HCT116 (cell line): ENCODE results near the gene TAF4. TPM values are rescaled to one million over a fixed set of nuclear protein-coding genes. Genes with fewer than 3 reads are reported as not detected.

ENCODE experiments used
- ATAC-seq: fragments of 200-7000 bp; cut with Tn5 transposase; 2 replicates; pipeline ENCODE4 v1.9.1; 2020; ENCODE audit warnings: mild to moderate bottlenecking, moderate library complexity
- BruUV-seq: library from RNA; stranded (reverse); fragments of 400-500 nt; replicated peaks from 2 replicates; lab custom pipeline; 2021; lab: Mats Ljungman, UMichigan
- CTCF ChIA-PET: fragments of 300-600 bp; sonication (Branson Sonifier 250); formaldehyde crosslinking; loops from one replicate; lab custom pipeline; 2021; ENCODE audit warnings: antibody characterized with exemption; lab: Charles Lee
- POLR2A ChIA-PET: fragments of 300-600, 350-600 bp; sonication (Branson Sonifier 250); formaldehyde crosslinking; loops from one replicate; lab custom pipeline; 2021; ENCODE audit warnings: antibody characterized with exemption; lab: Charles Lee
- RAD21 ChIA-PET, 2 experiments: fragments of 300-600 bp; sonication (Branson Sonifier 250); formaldehyde crosslinking; loops; one replicate each; lab custom pipeline; 2023; ENCODE audit warnings: low total read pairs in 2 of 2; ENCODE audit not compliant: uncharacterized antibody in 2 of 2, unreplicated experiment in 2 of 2, low non-redundant PET in 1 of 2; lab: Charles Lee
- DNase-seq: peaks from one replicate; pipeline ENCODE4 v3.0.0-alpha.2; 2010; ENCODE audit warnings: low read depth, low spot score
- H2AFZ ChIP-seq: fragments of 200-600 bp; shearing (Covaris generic), sonication (generic); 2 replicates; pipeline ENCODE4 v1.6.1; 2017; ENCODE audit warnings: low read depth, mixed run types, mixed read lengths, antibody characterized with exemption, low read length; ENCODE audit not compliant: poor library complexity, severe bottlenecking
- H3K27ac ChIP-seq: 2 replicates; pipeline ENCODE4 v1.5.1; 2012; ENCODE audit warnings: low read depth, low read length
- H3K27me3 ChIP-seq: fragments of 200-600 bp; sonication (generic); 2 replicates; pipeline ENCODE4 v1.6.1; 2016; ENCODE audit warnings: mixed run types, low read length, mixed read lengths; ENCODE audit not compliant: insufficient read depth
- H3K36me3 ChIP-seq, 2 experiments: fragments of 200-500 bp in 1 of 2; fragments of 200-600 bp in 1 of 2; sonication (Bioruptor generic) in 1 of 2; sonication (generic) in 1 of 2; 2 replicates each; pipeline versions ENCODE4 v1.5.1 to v1.6.1; 2014 to 2016; ENCODE audit warnings: low read length in 2 of 2, inconsistent platforms in 1 of 2, mixed read lengths in 1 of 2, mixed run types in 1 of 2; ENCODE audit not compliant: insufficient read depth in 2 of 2, control insufficient read depth in 1 of 2
- H3K4me1 ChIP-seq, 2 experiments: fragments of 200-600 bp in 1 of 2; sonication (generic) in 1 of 2; 2 replicates each; pipeline versions ENCODE4 v1.5.1 to v1.6.1; 2012 to 2017; ENCODE audit warnings: low read length in 2 of 2, inconsistent platforms in 1 of 2, mild to moderate bottlenecking in 1 of 2, mixed read lengths in 1 of 2, mixed run types in 1 of 2, moderate library complexity in 1 of 2; ENCODE audit not compliant: insufficient read depth in 2 of 2, control insufficient read depth in 1 of 2
- H3K4me2 ChIP-seq: fragments of 200-600 bp; sonication (generic); 2 replicates; pipeline ENCODE4 v1.6.1; 2017; ENCODE audit warnings: mixed run types, low read length, mixed read lengths
- H3K4me3 ChIP-seq, 2 experiments: fragments of 200-600 bp in 1 of 2; sonication (generic) in 1 of 2; replicated peaks in 1 of 2; 2 replicates each; pipeline ENCODE4 v1.5.1; 2011 to 2016; ENCODE audit warnings: low read length in 2 of 2, control low read depth in 1 of 2, low read depth in 1 of 2, mild to moderate bottlenecking in 1 of 2, mixed read lengths in 1 of 2, mixed run types in 1 of 2
- H3K79me2 ChIP-seq: fragments of 200-600 bp; sonication (generic); 2 replicates; pipeline ENCODE4 v1.6.1; 2017; ENCODE audit warnings: mild to moderate bottlenecking, mixed run types, low read length, moderate library complexity, mixed read lengths; ENCODE audit not compliant: insufficient read depth
- H3K9ac ChIP-seq: fragments of 200-600 bp; sonication (generic); 2 replicates; pipeline ENCODE4 v1.6.1; 2016; ENCODE audit warnings: low read length, mixed read lengths
- H3K9me2 ChIP-seq: fragments of 200-600 bp; sonication (generic), shearing (Covaris generic); 2 replicates; pipeline ENCODE4 v1.6.1; 2017; ENCODE audit warnings: mixed run types, mild to moderate bottlenecking, moderate library complexity; ENCODE audit not compliant: insufficient read depth
- H3K9me3 ChIP-seq, 2 experiments: fragments of 200-500 bp in 1 of 2; fragments of 200-600 bp in 1 of 2; sonication (Bioruptor generic) in 1 of 2; sonication (generic) in 1 of 2; 2 replicates each; pipeline ENCODE4 v1.6.1; 2014 to 2017; ENCODE audit warnings: low read length in 2 of 2, mixed read lengths in 2 of 2, inconsistent platforms in 1 of 2, low read depth in 1 of 2, mild to moderate bottlenecking in 1 of 2, mixed run types in 1 of 2, moderate library complexity in 1 of 2; ENCODE audit not compliant: control insufficient read depth in 1 of 2, insufficient read depth in 1 of 2
- H4K20me1 ChIP-seq: fragments of 200-600 bp; sonication (generic), shearing (Covaris generic); 2 replicates; pipeline ENCODE4 v1.6.1; 2017; ENCODE audit warnings: mixed run types, mild to moderate bottlenecking, moderate library complexity; ENCODE audit not compliant: insufficient read depth
- CBX3 ChIP-seq: IDR thresholded peaks from 2 replicates; pipeline ENCODE4 v1.6.1; 2012; ENCODE audit warnings: low read depth
- CEBPB ChIP-seq: IDR thresholded peaks from 2 replicates; pipeline ENCODE4 v1.6.1; 2012; ENCODE audit warnings: low read depth
- CTCF ChIP-seq, 3 experiments: fragments of 200-600 bp in 1 of 3; sonication (generic) in 1 of 3; IDR thresholded peaks in 2 of 3; conservative IDR thresholded peaks in 1 of 3; 2 replicates each; pipeline ENCODE4 v1.5.1; 2012 to 2017; ENCODE audit warnings: low read depth in 2 of 3, low read length in 2 of 3, antibody characterized with exemption in 1 of 3, borderline replicate concordance in 1 of 3, control low read depth in 1 of 3, mild to moderate bottlenecking in 1 of 3, mixed read lengths in 1 of 3, mixed run types in 1 of 3, moderate library complexity in 1 of 3; ENCODE audit not compliant: insufficient read depth in 1 of 3
- EZH2phosphoT487 ChIP-seq: fragments of 200-600 bp; IDR thresholded peaks from 2 replicates; pipeline ENCODE4 v1.6.1; 2018; ENCODE audit warnings: antibody characterized with exemption, borderline replicate concordance
- POLR2AphosphoS5 ChIP-seq: IDR thresholded peaks from 2 replicates; pipeline ENCODE4 v1.6.1; 2011; ENCODE audit warnings: mild to moderate bottlenecking, low read depth, low read length, moderate library complexity
- RAD21 ChIP-seq: IDR thresholded peaks from 2 replicates; pipeline ENCODE4 v1.6.1; 2012; ENCODE audit warnings: low read depth, mild to moderate bottlenecking
- SIN3A ChIP-seq: IDR thresholded peaks from 2 replicates; pipeline ENCODE4 v1.6.1; 2012; ENCODE audit warnings: low read depth
- SRF ChIP-seq: IDR thresholded peaks from 2 replicates; pipeline ENCODE4 v1.6.1; 2012; ENCODE audit warnings: low read depth
- TCF7L2 ChIP-seq: IDR thresholded peaks from 2 replicates; pipeline ENCODE4 v1.7.0; 2011; ENCODE audit warnings: borderline replicate concordance, inconsistent platforms; ENCODE audit not compliant: insufficient read depth, insufficient read length; ENCODE audit errors: extremely low read depth
- YY1 ChIP-seq: IDR thresholded peaks from 2 replicates; pipeline ENCODE4 v1.6.1; 2011; ENCODE audit warnings: low read length, low read depth, moderate library complexity, mild to moderate bottlenecking; ENCODE audit not compliant: insufficient replicate concordance; ENCODE audit errors: extremely low read depth
- ZNF274 ChIP-seq: fragments of 200-500 bp; sonication (Bioruptor generic); IDR thresholded peaks from 2 replicates; pipeline ENCODE4 v1.6.1; 2014; ENCODE audit warnings: mild to moderate bottlenecking, low read depth, low read length, inconsistent platforms
- intact Hi-C: fragments of 100-400 bp; cut with micrococcal nuclease; formaldehyde crosslinking; loops from 2 replicates; pipeline ENCODE4 v1.10.0; 2022
- total RNA-seq: library from RNA; stranded (reverse); gene quantifications from one replicate; pipeline ENCODE4 v1.2.1, GENCODE V29; 2021; ENCODE audit not compliant: unreplicated experiment
- TF ChIP-seq, protein P1 (sequence below): IDR thresholded peaks from 2 replicates; pipeline ENCODE4 v1.6.1; 2012
- TF ChIP-seq, protein P2 (sequence below): IDR thresholded peaks from 2 replicates; pipeline ENCODE4 v1.6.1; 2012; ENCODE audit warnings: low read depth
- TF ChIP-seq, protein P3 (sequence below): IDR thresholded peaks from 2 replicates; pipeline ENCODE4 v1.6.1; 2011; ENCODE audit warnings: mild to moderate bottlenecking, low read length, moderate library complexity; ENCODE audit not compliant: insufficient replicate concordance; ENCODE audit errors: extremely low read depth

TAF4 gene
- total RNA-seq, 1 experiment from 2014 or later, result 26.8 TPM

DNA sequence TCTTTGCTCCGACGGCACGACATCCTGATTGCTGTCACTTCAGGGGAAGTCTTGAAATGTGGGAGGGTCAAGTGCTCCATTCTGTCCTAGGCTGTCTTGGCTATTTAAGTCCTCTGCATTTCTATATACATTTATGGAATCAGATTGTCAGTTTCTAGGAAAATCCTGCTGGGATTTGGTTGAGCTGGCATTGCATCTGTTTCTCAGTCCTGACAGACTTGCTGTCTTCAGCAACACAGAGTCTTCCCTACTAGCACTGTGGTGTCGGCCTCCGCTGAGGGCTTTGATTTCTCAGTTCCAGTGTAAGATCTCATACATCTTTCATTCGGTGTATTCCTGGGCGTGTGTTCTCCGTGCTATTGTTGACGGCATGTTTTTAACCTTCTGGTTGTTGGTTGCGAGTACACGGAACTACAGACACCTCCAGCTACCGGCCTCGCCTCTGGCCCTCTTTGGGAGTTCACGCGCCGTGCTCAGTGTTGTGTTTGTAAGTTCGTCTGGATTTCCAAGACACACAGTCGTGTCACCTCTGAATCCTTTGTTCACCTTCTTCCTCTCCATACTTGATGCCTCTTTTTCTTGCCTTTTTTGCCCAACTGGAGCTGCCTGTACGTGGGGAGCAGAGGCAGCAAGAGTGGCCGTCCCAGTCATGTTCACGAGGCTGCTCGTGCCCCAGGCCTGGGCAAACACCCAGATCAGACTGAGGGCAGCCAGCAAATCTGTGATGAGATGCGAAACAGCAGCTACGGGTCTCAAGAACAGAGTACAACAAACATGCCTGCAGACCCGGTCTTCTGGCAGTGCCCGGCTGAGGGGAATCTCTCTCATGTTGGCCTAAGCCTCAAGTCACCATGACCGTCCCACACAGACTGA is 92.8 kb downstream of the TAF4 start:
- no peaks in the 10 kb centered on the region for H3K9me3 ChIP-seq
- RAD21 ChIA-PET, result no interaction called here
- POLR2A ChIA-PET, result no interaction called here
- H2AFZ ChIP-seq, result no peak overlapping the region
- BruUV-seq, result no TSS peak
- DNase-seq (no peak), ATAC-seq (no peak)
- H3K27me3 ChIP-seq, result no peaks in the 10 kb centered on the region
- no peaks in the 10 kb centered on the region for H3K4me1 ChIP-seq
- H3K4me3 ChIP-seq, result no peak overlapping the region
- CTCF ChIA-PET, result no interaction called here
- no peaks in the 10 kb centered on the region for H4K20me1 ChIP-seq
- H3K4me2 ChIP-seq, result no peak overlapping the region
- no peaks in the 10 kb centered on the region; the same call in 1 of the 2 replicates for H3K79me2 ChIP-seq
- no peak overlapping the region for H3K9ac ChIP-seq
- H3K9me2 ChIP-seq, result no peaks in the 10 kb centered on the region
- TF ChIP-seq, protein P1, sequence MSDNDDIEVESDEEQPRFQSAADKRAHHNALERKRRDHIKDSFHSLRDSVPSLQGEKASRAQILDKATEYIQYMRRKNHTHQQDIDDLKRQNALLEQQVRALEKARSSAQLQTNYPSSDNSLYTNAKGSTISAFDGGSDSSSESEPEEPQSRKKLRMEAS, result no peak
- no peak for TF ChIP-seq SIN3A
- no peak for TF ChIP-seq RAD21
- TF ChIP-seq TCF7L2, result no peak
- no peak for TF ChIP-seq CEBPB
- TF ChIP-seq SRF, result no peak
- TF ChIP-seq CTCF (IDR thresholded peaks at IDR 0.05 in 2 of 3, conservative IDR thresholded peaks at IDR 0.05 in 1 of 3; ENCODE audit: borderline replicate concordance in 1 of 3, insufficient read depth in 1 of 3, low read depth in 2 of 3, low read length in 2 of 3), result no peak
- TF ChIP-seq, protein P2, sequence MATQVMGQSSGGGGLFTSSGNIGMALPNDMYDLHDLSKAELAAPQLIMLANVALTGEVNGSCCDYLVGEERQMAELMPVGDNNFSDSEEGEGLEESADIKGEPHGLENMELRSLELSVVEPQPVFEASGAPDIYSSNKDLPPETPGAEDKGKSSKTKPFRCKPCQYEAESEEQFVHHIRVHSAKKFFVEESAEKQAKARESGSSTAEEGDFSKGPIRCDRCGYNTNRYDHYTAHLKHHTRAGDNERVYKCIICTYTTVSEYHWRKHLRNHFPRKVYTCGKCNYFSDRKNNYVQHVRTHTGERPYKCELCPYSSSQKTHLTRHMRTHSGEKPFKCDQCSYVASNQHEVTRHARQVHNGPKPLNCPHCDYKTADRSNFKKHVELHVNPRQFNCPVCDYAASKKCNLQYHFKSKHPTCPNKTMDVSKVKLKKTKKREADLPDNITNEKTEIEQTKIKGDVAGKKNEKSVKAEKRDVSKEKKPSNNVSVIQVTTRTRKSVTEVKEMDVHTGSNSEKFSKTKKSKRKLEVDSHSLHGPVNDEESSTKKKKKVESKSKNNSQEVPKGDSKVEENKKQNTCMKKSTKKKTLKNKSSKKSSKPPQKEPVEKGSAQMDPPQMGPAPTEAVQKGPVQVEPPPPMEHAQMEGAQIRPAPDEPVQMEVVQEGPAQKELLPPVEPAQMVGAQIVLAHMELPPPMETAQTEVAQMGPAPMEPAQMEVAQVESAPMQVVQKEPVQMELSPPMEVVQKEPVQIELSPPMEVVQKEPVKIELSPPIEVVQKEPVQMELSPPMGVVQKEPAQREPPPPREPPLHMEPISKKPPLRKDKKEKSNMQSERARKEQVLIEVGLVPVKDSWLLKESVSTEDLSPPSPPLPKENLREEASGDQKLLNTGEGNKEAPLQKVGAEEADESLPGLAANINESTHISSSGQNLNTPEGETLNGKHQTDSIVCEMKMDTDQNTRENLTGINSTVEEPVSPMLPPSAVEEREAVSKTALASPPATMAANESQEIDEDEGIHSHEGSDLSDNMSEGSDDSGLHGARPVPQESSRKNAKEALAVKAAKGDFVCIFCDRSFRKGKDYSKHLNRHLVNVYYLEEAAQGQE, result no peak
- TF ChIP-seq ZNF274, result no peak
- TF ChIP-seq, protein P3, sequence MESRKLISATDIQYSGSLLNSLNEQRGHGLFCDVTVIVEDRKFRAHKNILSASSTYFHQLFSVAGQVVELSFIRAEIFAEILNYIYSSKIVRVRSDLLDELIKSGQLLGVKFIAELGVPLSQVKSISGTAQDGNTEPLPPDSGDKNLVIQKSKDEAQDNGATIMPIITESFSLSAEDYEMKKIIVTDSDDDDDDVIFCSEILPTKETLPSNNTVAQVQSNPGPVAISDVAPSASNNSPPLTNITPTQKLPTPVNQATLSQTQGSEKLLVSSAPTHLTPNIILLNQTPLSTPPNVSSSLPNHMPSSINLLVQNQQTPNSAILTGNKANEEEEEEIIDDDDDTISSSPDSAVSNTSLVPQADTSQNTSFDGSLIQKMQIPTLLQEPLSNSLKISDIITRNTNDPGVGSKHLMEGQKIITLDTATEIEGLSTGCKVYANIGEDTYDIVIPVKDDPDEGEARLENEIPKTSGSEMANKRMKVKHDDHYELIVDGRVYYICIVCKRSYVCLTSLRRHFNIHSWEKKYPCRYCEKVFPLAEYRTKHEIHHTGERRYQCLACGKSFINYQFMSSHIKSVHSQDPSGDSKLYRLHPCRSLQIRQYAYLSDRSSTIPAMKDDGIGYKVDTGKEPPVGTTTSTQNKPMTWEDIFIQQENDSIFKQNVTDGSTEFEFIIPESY, result no peak
- TF ChIP-seq EZH2phosphoT487, result no peak
- TF ChIP-seq POLR2AphosphoS5, result no peak
- TF ChIP-seq YY1, result no peak
- no peak for TF ChIP-seq CBX3
- peaks cover 0 to 8% of the 10 kb centered on the region in 2 experiments; a peak in 2 of 4 replicates for H3K36me3 ChIP-seq
- H3K27ac ChIP-seq, result no peak overlapping the region
- intact Hi-C loops, result no loop called here
